Measurements from ENCODE around the gene TTYH3. TPM values are rescaled to one million over a fixed set of nuclear protein-coding genes. Genes with fewer than 3 reads are reported as not detected.
"Not testable (repeated sequence)": the region's sequence is repeated elsewhere in the genome, so short reads cannot be mapped to it uniquely, and the experiment has no call there.

Gene TTYH3
- total RNA-seq, 1 donor: 22.4 TPM

GRCh38 chr7:2684501-2684900 lies 52.7 kb downstream of the TTYH3 start:
- no peaks in the 10 kb centered on the region for H3K9me3 ChIP-seq (ENCODE audit: low read depth, low read length)
- H3K27me3 ChIP-seq (ENCODE audit: insufficient read depth, low read length): peaks cover 27% of the 10 kb centered on the region
- no peak overlapping the region for H3K4me3 ChIP-seq (ENCODE audit: low read length)
- H3K4me1 ChIP-seq (ENCODE audit: insufficient read depth, low read length): peaks cover 16% of the 10 kb centered on the region

- Histone ChIP-seq H3K27me3 (ENCODE audit: insufficient read depth, low read length) (peaks cover 37% of the 10 kb centered on the region), H3K4me1 (ENCODE audit: insufficient read depth, low read length) (peaks cover 18% of the 10 kb centered on the region), H3K4me3 (ENCODE audit: low read length) (no peak overlapping the region), H3K9me3 (ENCODE audit: low read depth, low read length) (no peaks in the 10 kb centered on the region)
Observed at GRCh38 chr7:2686101-2686500, 54.3 kb downstream of the TTYH3 start.

- Histone ChIP-seq H3K27me3 (ENCODE audit: insufficient read depth, low read length) (peaks cover 37% of the 10 kb centered on the region), H3K9me3 (ENCODE audit: low read depth, low read length) (no peaks in the 10 kb centered on the region), H3K4me3 (ENCODE audit: low read length) (no peak overlapping the region), H3K4me1 (ENCODE audit: insufficient read depth, low read length) (peaks cover 20% of the 10 kb centered on the region)
Observed at GRCh38 chr7:2687338-2687869, 55.6 kb downstream of the TTYH3 start.

- H3K9me3 ChIP-seq (ENCODE audit: low read depth, low read length): no peaks in the 10 kb centered on the region
- peaks cover 37% of the 10 kb centered on the region for H3K27me3 ChIP-seq (ENCODE audit: insufficient read depth, low read length)
- peaks cover 20% of the 10 kb centered on the region for H3K4me1 ChIP-seq (ENCODE audit: insufficient read depth, low read length)
- H3K4me3 ChIP-seq (ENCODE audit: low read length): no peak within 1 kb of the TSS
Observed at GRCh38 chr7:2687881-2688318, 56.1 kb downstream of the TTYH3 start, which contains the start of gene AMZ1. AMZ1 (plus strand) TSS chr7:2688202; CDS start chr7:2700452, 12,250 bp downstream.

- Histone ChIP-seq H3K27me3 (ENCODE audit: insufficient read depth, low read length) (peaks cover 37% of the 10 kb centered on the region), H3K9me3 (ENCODE audit: low read depth, low read length) (no peaks in the 10 kb centered on the region), H3K4me3 (ENCODE audit: low read length) (no peak overlapping the region), H3K4me1 (ENCODE audit: insufficient read depth, low read length) (peaks cover 23% of the 10 kb centered on the region)
Observed at GRCh38 chr7:2688409-2689342, 56.9 kb downstream of the TTYH3 start.

- Histone ChIP-seq H3K27me3 (ENCODE audit: insufficient read depth, low read length) (peaks cover 37% of the 10 kb centered on the region), H3K4me3 (ENCODE audit: low read length) (no peak overlapping the region), H3K9me3 (ENCODE audit: low read depth, low read length) (no peaks in the 10 kb centered on the region), H3K4me1 (ENCODE audit: insufficient read depth, low read length) (peaks cover 29% of the 10 kb centered on the region)
Observed at GRCh38 chr7:2689343-2689847, 57.6 kb downstream of the TTYH3 start.

- Histone ChIP-seq H3K9me3 (ENCODE audit: low read depth, low read length) (no peaks in the 10 kb centered on the region), H3K4me1 (ENCODE audit: insufficient read depth, low read length) (peaks cover 29% of the 10 kb centered on the region), H3K27me3 (ENCODE audit: insufficient read depth, low read length) (peaks cover 37% of the 10 kb centered on the region), H3K4me3 (ENCODE audit: low read length) (no peak overlapping the region)
Observed at GRCh38 chr7:2689951-2690705, 58.3 kb downstream of the TTYH3 start.

- peaks cover 32% of the 10 kb centered on the region for H3K27me3 ChIP-seq (ENCODE audit: insufficient read depth, low read length)
- H3K4me3 ChIP-seq (ENCODE audit: low read length): no peak overlapping the region
- H3K4me1 ChIP-seq (ENCODE audit: insufficient read depth, low read length): peaks cover 29% of the 10 kb centered on the region
- no peaks in the 10 kb centered on the region for H3K9me3 ChIP-seq (ENCODE audit: low read depth, low read length)
Observed at GRCh38 chr7:2691011-2691707, 59.4 kb downstream of the TTYH3 start.

GRCh38 chr7:2691932-2692439 lies 60.2 kb downstream of the TTYH3 start:
- Histone ChIP-seq H3K27me3 (ENCODE audit: insufficient read depth, low read length) (peaks cover 30% of the 10 kb centered on the region), H3K4me1 (ENCODE audit: insufficient read depth, low read length) (peaks cover 34% of the 10 kb centered on the region)
- H3K9me3 ChIP-seq (ENCODE audit: low read depth, low read length); H3K4me3 ChIP-seq (ENCODE audit: low read length): not testable (repeated sequence)

GRCh38 chr7:2692543-2692942 lies 60.8 kb downstream of the TTYH3 start:
- peaks cover 33% of the 10 kb centered on the region for H3K4me1 ChIP-seq (ENCODE audit: insufficient read depth, low read length)
- H3K4me3 ChIP-seq (ENCODE audit: low read length): no peak overlapping the region
- H3K9me3 ChIP-seq (ENCODE audit: low read depth, low read length): no peaks in the 10 kb centered on the region
- H3K27me3 ChIP-seq (ENCODE audit: insufficient read depth, low read length): peaks cover 25% of the 10 kb centered on the region

GRCh38 chr7:2693420-2694121 lies 61.8 kb downstream of the TTYH3 start:
- Histone ChIP-seq H3K4me1 (ENCODE audit: insufficient read depth, low read length) (peaks cover 26% of the 10 kb centered on the region), H3K27me3 (ENCODE audit: insufficient read depth, low read length) (peaks cover 19% of the 10 kb centered on the region)
- not testable (repeated sequence) for H3K4me3 ChIP-seq (ENCODE audit: low read length); H3K9me3 ChIP-seq (ENCODE audit: low read depth, low read length)

- Histone ChIP-seq H3K4me1 (ENCODE audit: insufficient read depth, low read length) (peaks cover 26% of the 10 kb centered on the region), H3K27me3 (ENCODE audit: insufficient read depth, low read length) (peaks cover 14% of the 10 kb centered on the region)
- H3K9me3 ChIP-seq (ENCODE audit: low read depth, low read length); H3K4me3 ChIP-seq (ENCODE audit: low read length): not testable (repeated sequence)
Observed at GRCh38 chr7:2694122-2694436, 62.3 kb downstream of the TTYH3 start.

- no peaks in the 10 kb centered on the region for H3K27me3 ChIP-seq (ENCODE audit: insufficient read depth, low read length)
- no peaks in the 10 kb centered on the region for H3K9me3 ChIP-seq (ENCODE audit: low read depth, low read length)
- no peak overlapping the region for H3K4me3 ChIP-seq (ENCODE audit: low read length)
- peaks cover 28% of the 10 kb centered on the region for H3K4me1 ChIP-seq (ENCODE audit: insufficient read depth, low read length)
Observed at GRCh38 chr7:2698581-2699288, 66.9 kb downstream of the TTYH3 start.

All from mononuclear cell (primary cell).